Breast epithelium (tissue), 4 donors: Measurements from ENCODE around the gene PARP12. TPM values are rescaled to one million over a fixed set of nuclear protein-coding genes. Genes with fewer than 3 reads are reported as not detected.
"Not testable (repeated sequence)": the region's sequence is repeated elsewhere in the genome, so short reads cannot be mapped to it uniquely, and the experiment has no call there.

ENCODE experiments used
- DNase-seq, 2 donors: peaks; one replicate each; pipeline ENCODE4 v3.0.0-alpha.2; 2019; ENCODE audit warnings: low spot score in 2 of 2
- H3K27ac ChIP-seq, 2 donors: fragments of 200-600 bp; sonication (generic) in 1 of 2; one replicate each; pipeline ENCODE4 v1.5.1; 2016 to 2019; ENCODE audit warnings: mild to moderate bottlenecking in 1 of 2
- H3K27me3 ChIP-seq, 2 donors: fragments of 200-600 bp; sonication (generic) in 1 of 2; one replicate each; pipeline versions ENCODE4 v1.5.1 to v1.6.0; 2017 to 2019; ENCODE audit warnings: control low read depth in 1 of 2, mild to moderate bottlenecking in 1 of 2
- H3K36me3 ChIP-seq: fragments of 200-600 bp; one replicate; pipeline ENCODE4 v1.5.1; 2019
- H3K4me1 ChIP-seq, 2 donors: fragments of 200-600 bp; sonication (generic); one replicate each; pipeline ENCODE4 v1.5.1; 2016 to 2019; ENCODE audit warnings: control low read depth in 1 of 2
- H3K4me3 ChIP-seq, 3 donors: fragments of 200-600 bp; sonication (generic); 1 replicate in 2 of 3; 2 replicates in 1 of 3; pipeline ENCODE4 v1.5.1; 2016 to 2019; ENCODE audit warnings: mild to moderate bottlenecking in 3 of 3, moderate library complexity in 2 of 3
- H3K9me3 ChIP-seq, 2 donors: fragments of 200-600 bp; sonication (generic) in 1 of 2; one replicate each; pipeline ENCODE4 v1.5.1; 2016 to 2019; ENCODE audit warnings: control low read depth in 1 of 2
- CTCF ChIP-seq, 3 donors: fragments of 450-650 bp; IDR thresholded peaks; one replicate each; pipeline ENCODE4 v1.5.1; 2016 to 2017; ENCODE audit warnings: antibody characterized with exemption in 3 of 3, mild to moderate bottlenecking in 3 of 3, moderate library complexity in 3 of 3
- POLR2A ChIP-seq: fragments of 450-650 bp; IDR thresholded peaks from one replicate; pipeline ENCODE4 v1.6.1; 2016; ENCODE audit warnings: antibody characterized with exemption, mild to moderate bottlenecking, moderate library complexity
- POLR2AphosphoS5 ChIP-seq, 3 donors: sonication (generic); formaldehyde crosslinking; IDR thresholded peaks; one replicate each; pipeline ENCODE4 v1.6.1; 2017; ENCODE audit warnings: antibody characterized with exemption in 3 of 3
- intact Hi-C: fragments of 100-400 bp; cut with DNase I; formaldehyde crosslinking; loops from one replicate; pipeline ENCODE4 v1.15.1; 2023; ENCODE audit warnings: low total_unique reads
- total RNA-seq, 3 donors: library from RNA; depleted of rRNA; stranded (reverse); fragments of >200 nt; gene quantifications; one replicate each; pipeline ENCODE4 v1.1.0, GENCODE V29; 2016

PARP12 gene
- 10 to 100 TPM; 24.8 to 44.9 (median 40.6) TPM for total RNA-seq

- intact Hi-C loops: no loop called here
- peak within 1 kb of the TSS; percentile 94 to 95 for H3K27ac ChIP-seq
- H3K4me3 ChIP-seq: peak within 1 kb of the TSS; percentile 57 to 91 (median 83)
- no peaks in the 10 kb centered on the region for H3K36me3 ChIP-seq
- H3K9me3 ChIP-seq: peaks cover 7 to 14% of the 10 kb centered on the region in 2 donors
- H3K27me3 ChIP-seq: no peaks in the 10 kb centered on the region
- DNase-seq: peak; percentile 67 to 87
- no peaks in the 10 kb centered on the region for H3K4me1 ChIP-seq
- TF ChIP-seq POLR2AphosphoS5 (IDR thresholded peaks at IDR 0.05) (peak; percentile 31 to 62 (median 42)), POLR2A (no peak), CTCF (IDR thresholded peaks at IDR 0.05) (no peak)
These were observed at the start of gene PARP12 for GRCh38 chr7:140062528-140063299. PARP12 (minus strand) TSS chr7:140062951; CDS start chr7:140062847, 104 bp downstream.

- H3K4me1 ChIP-seq, H3K36me3 ChIP-seq, DNase-seq, intact Hi-C loops, H3K27ac ChIP-seq, H3K9me3 ChIP-seq, H3K27me3 ChIP-seq, H3K4me3 ChIP-seq: not testable (repeated sequence)
These were observed 46.0 kb upstream of the PARP12 start for GRCh38 chr7:140108777-140109176.

- intact Hi-C loops: no loop called here
- Histone ChIP-seq H3K9me3 (no peaks in the 10 kb centered on the region), H3K4me1 (no peaks in the 10 kb centered on the region), H3K36me3 (peaks cover 21% of the 10 kb centered on the region), H3K4me3 (no peak overlapping the region), H3K27ac (no peak overlapping the region), H3K27me3 (no peaks in the 10 kb centered on the region)
- DNase-seq: no peak
- TF ChIP-seq CTCF (IDR thresholded peaks at IDR 0.05) (no peak), POLR2A (no peak), POLR2AphosphoS5 (IDR thresholded peaks at IDR 0.05) (no peak)
These were observed 33.7 kb upstream of the PARP12 start for GRCh38 chr7:140096459-140096858.

GRCh38 chr7:140093375-140093774, 30.6 kb upstream of the PARP12 start:
- intact Hi-C loops: no loop called here
- TF ChIP-seq POLR2A (no peak), POLR2AphosphoS5 (IDR thresholded peaks at IDR 0.05) (no peak), CTCF (IDR thresholded peaks at IDR 0.05) (no peak)
- no peaks in the 10 kb centered on the region for H3K9me3 ChIP-seq
- no peaks in the 10 kb centered on the region for H3K4me1 ChIP-seq
- H3K27ac ChIP-seq: no peak overlapping the region
- DNase-seq: no peak
- H3K4me3 ChIP-seq: no peak overlapping the region
- H3K27me3 ChIP-seq: no peaks in the 10 kb centered on the region
- H3K36me3 ChIP-seq: peaks cover 18% of the 10 kb centered on the region

GRCh38 chr7:140085447-140085846, 22.7 kb upstream of the PARP12 start:
- no peak overlapping the region for H3K27ac ChIP-seq
- H3K27me3 ChIP-seq: no peaks in the 10 kb centered on the region
- no peaks in the 10 kb centered on the region for H3K9me3 ChIP-seq
- DNase-seq: no peak
- H3K4me1 ChIP-seq: no peaks in the 10 kb centered on the region
- TF ChIP-seq POLR2A (no peak), CTCF (IDR thresholded peaks at IDR 0.05) (no peak), POLR2AphosphoS5 (IDR thresholded peaks at IDR 0.05) (no peak)
- intact Hi-C loops: no loop called here
- H3K36me3 ChIP-seq: no peaks in the 10 kb centered on the region
- no peak overlapping the region for H3K4me3 ChIP-seq
